GM12801 (cell line): Measurements from ENCODE around the gene MYO15B.

Source experiments
- TF ChIP-seq, protein P1 (sequence below): IDR thresholded peaks from one replicate; pipeline ENCODE4 v1.5.1; 2011; ENCODE audit warnings: control low read depth; ENCODE audit not compliant: insufficient read length; ENCODE audit errors: extremely low read depth

MYO15B gene

GRCh38 chr17:75547091-75547490 lies 40.5 kb upstream of the MYO15B start:
- TF ChIP-seq, protein P1, sequence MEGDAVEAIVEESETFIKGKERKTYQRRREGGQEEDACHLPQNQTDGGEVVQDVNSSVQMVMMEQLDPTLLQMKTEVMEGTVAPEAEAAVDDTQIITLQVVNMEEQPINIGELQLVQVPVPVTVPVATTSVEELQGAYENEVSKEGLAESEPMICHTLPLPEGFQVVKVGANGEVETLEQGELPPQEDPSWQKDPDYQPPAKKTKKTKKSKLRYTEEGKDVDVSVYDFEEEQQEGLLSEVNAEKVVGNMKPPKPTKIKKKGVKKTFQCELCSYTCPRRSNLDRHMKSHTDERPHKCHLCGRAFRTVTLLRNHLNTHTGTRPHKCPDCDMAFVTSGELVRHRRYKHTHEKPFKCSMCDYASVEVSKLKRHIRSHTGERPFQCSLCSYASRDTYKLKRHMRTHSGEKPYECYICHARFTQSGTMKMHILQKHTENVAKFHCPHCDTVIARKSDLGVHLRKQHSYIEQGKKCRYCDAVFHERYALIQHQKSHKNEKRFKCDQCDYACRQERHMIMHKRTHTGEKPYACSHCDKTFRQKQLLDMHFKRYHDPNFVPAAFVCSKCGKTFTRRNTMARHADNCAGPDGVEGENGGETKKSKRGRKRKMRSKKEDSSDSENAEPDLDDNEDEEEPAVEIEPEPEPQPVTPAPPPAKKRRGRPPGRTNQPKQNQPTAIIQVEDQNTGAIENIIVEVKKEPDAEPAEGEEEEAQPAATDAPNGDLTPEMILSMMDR: no peak

DNA sequence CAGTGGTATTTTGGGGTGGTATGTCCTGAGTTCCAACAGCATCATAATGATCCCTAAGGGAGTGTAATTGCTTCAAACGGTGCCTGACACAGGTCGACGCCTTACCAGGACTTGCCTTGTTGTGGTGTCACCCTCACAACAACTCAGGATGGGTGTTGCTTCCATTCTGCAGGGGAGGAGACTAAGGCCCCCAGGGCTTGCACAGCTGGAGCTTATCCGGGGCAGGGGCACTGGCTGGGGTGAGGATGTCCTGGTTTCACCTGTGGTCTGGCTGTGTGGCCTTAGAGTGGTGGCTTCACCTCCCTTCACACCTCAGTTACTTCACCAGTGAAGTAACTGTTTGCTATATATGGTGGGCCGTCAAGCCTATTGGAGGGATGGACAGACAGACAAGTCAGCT lies 38.8 kb upstream of the MYO15B start:
- TF ChIP-seq, protein P1: no peak

- TF ChIP-seq, protein P1: no peak
Observed at GRCh38 chr17:75549246-75550138, 38.1 kb upstream of the MYO15B start.

GRCh38 chr17:75550139-75550465 lies 37.5 kb upstream of the MYO15B start:
- TF ChIP-seq, protein P1: no peak

DNA sequence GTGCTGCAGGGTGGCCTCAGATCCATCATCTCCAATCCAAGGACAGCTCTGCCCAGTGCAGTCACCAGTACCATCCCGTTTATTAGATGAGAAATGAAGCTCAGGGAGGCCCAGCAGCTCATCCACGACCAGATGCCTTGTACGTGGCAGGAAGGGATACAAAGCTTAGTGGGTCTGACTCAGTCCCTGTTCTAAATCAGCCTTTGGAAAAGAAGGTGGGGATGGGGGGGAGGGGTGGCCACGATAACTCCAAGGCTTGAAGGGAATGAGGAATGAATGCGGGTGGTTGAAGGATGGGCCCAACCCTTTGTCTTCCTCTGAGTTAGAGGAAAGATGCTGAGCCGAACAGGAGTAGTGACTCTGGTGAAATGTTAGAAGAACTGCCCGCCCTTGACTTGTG lies 36.3 kb upstream of the MYO15B start:
- TF ChIP-seq, protein P1: no peak

- TF ChIP-seq, protein P1: no peak
Observed at GRCh38 chr17:75552425-75553294, 34.9 kb upstream of the MYO15B start.

- TF ChIP-seq, protein P1: no peak
Observed at GRCh38 chr17:75553295-75554110, 34.1 kb upstream of the MYO15B start.
